HCT116 (cell line): ENCODE measurements around the gene CCNG1. TPM values are rescaled to one million over a fixed set of nuclear protein-coding genes. Genes with fewer than 3 reads are reported as not detected.
"Not testable (repeated sequence)": the region's sequence is repeated elsewhere in the genome, so short reads cannot be mapped to it uniquely, and the experiment has no call there.

Experiments
- ATAC-seq: fragments of 200-7000 bp; cut with Tn5 transposase; 2 replicates; pipeline ENCODE4 v1.9.1; 2020; ENCODE audit warnings: mild to moderate bottlenecking, moderate library complexity
- BruUV-seq: library from RNA; stranded (reverse); fragments of 400-500 nt; replicated peaks from 2 replicates; lab custom pipeline; 2021; lab: Mats Ljungman, UMichigan
- CTCF ChIA-PET: fragments of 300-600 bp; sonication (Branson Sonifier 250); formaldehyde crosslinking; loops from one replicate; lab custom pipeline; 2021; ENCODE audit warnings: antibody characterized with exemption; lab: Charles Lee
- POLR2A ChIA-PET: fragments of 300-600, 350-600 bp; sonication (Branson Sonifier 250); formaldehyde crosslinking; loops from one replicate; lab custom pipeline; 2021; ENCODE audit warnings: antibody characterized with exemption; lab: Charles Lee
- RAD21 ChIA-PET, 2 experiments: fragments of 300-600 bp; sonication (Branson Sonifier 250); formaldehyde crosslinking; loops; one replicate each; lab custom pipeline; 2023; ENCODE audit warnings: low total read pairs in 2 of 2; ENCODE audit not compliant: uncharacterized antibody in 2 of 2, unreplicated experiment in 2 of 2, low non-redundant PET in 1 of 2; lab: Charles Lee
- DNase-seq: peaks from one replicate; pipeline ENCODE4 v3.0.0-alpha.2; 2010; ENCODE audit warnings: low read depth, low spot score
- H2AFZ ChIP-seq: fragments of 200-600 bp; shearing (Covaris generic), sonication (generic); 2 replicates; pipeline ENCODE4 v1.6.1; 2017; ENCODE audit warnings: low read depth, mixed run types, mixed read lengths, antibody characterized with exemption, low read length; ENCODE audit not compliant: poor library complexity, severe bottlenecking
- H3K27ac ChIP-seq: 2 replicates; pipeline ENCODE4 v1.5.1; 2012; ENCODE audit warnings: low read depth, low read length
- H3K27me3 ChIP-seq: fragments of 200-600 bp; sonication (generic); 2 replicates; pipeline ENCODE4 v1.6.1; 2016; ENCODE audit warnings: mixed run types, low read length, mixed read lengths; ENCODE audit not compliant: insufficient read depth
- H3K36me3 ChIP-seq, 2 experiments: fragments of 200-500 bp in 1 of 2; fragments of 200-600 bp in 1 of 2; sonication (Bioruptor generic) in 1 of 2; sonication (generic) in 1 of 2; 2 replicates each; pipeline versions ENCODE4 v1.5.1 to v1.6.1; 2014 to 2016; ENCODE audit warnings: low read length in 2 of 2, inconsistent platforms in 1 of 2, mixed read lengths in 1 of 2, mixed run types in 1 of 2; ENCODE audit not compliant: insufficient read depth in 2 of 2, control insufficient read depth in 1 of 2
- H3K4me1 ChIP-seq, 2 experiments: fragments of 200-600 bp in 1 of 2; sonication (generic) in 1 of 2; 2 replicates each; pipeline versions ENCODE4 v1.5.1 to v1.6.1; 2012 to 2017; ENCODE audit warnings: low read length in 2 of 2, inconsistent platforms in 1 of 2, mild to moderate bottlenecking in 1 of 2, mixed read lengths in 1 of 2, mixed run types in 1 of 2, moderate library complexity in 1 of 2; ENCODE audit not compliant: insufficient read depth in 2 of 2, control insufficient read depth in 1 of 2
- H3K4me2 ChIP-seq: fragments of 200-600 bp; sonication (generic); 2 replicates; pipeline ENCODE4 v1.6.1; 2017; ENCODE audit warnings: mixed run types, low read length, mixed read lengths
- H3K4me3 ChIP-seq, 2 experiments: fragments of 200-600 bp in 1 of 2; sonication (generic) in 1 of 2; replicated peaks in 1 of 2; 2 replicates each; pipeline ENCODE4 v1.5.1; 2011 to 2016; ENCODE audit warnings: low read length in 2 of 2, control low read depth in 1 of 2, low read depth in 1 of 2, mild to moderate bottlenecking in 1 of 2, mixed read lengths in 1 of 2, mixed run types in 1 of 2
- H3K79me2 ChIP-seq: fragments of 200-600 bp; sonication (generic); 2 replicates; pipeline ENCODE4 v1.6.1; 2017; ENCODE audit warnings: mild to moderate bottlenecking, mixed run types, low read length, moderate library complexity, mixed read lengths; ENCODE audit not compliant: insufficient read depth
- H3K9ac ChIP-seq: fragments of 200-600 bp; sonication (generic); 2 replicates; pipeline ENCODE4 v1.6.1; 2016; ENCODE audit warnings: low read length, mixed read lengths
- H3K9me2 ChIP-seq: fragments of 200-600 bp; sonication (generic), shearing (Covaris generic); 2 replicates; pipeline ENCODE4 v1.6.1; 2017; ENCODE audit warnings: mixed run types, mild to moderate bottlenecking, moderate library complexity; ENCODE audit not compliant: insufficient read depth
- H3K9me3 ChIP-seq, 2 experiments: fragments of 200-500 bp in 1 of 2; fragments of 200-600 bp in 1 of 2; sonication (Bioruptor generic) in 1 of 2; sonication (generic) in 1 of 2; 2 replicates each; pipeline ENCODE4 v1.6.1; 2014 to 2017; ENCODE audit warnings: low read length in 2 of 2, mixed read lengths in 2 of 2, inconsistent platforms in 1 of 2, low read depth in 1 of 2, mild to moderate bottlenecking in 1 of 2, mixed run types in 1 of 2, moderate library complexity in 1 of 2; ENCODE audit not compliant: control insufficient read depth in 1 of 2, insufficient read depth in 1 of 2
- H4K20me1 ChIP-seq: fragments of 200-600 bp; sonication (generic), shearing (Covaris generic); 2 replicates; pipeline ENCODE4 v1.6.1; 2017; ENCODE audit warnings: mixed run types, mild to moderate bottlenecking, moderate library complexity; ENCODE audit not compliant: insufficient read depth
- ATF3 ChIP-seq: IDR thresholded peaks from 2 replicates; pipeline ENCODE4 v1.6.1; 2012
- CBX3 ChIP-seq: IDR thresholded peaks from 2 replicates; pipeline ENCODE4 v1.6.1; 2012; ENCODE audit warnings: low read depth
- ELF1 ChIP-seq: IDR thresholded peaks from 2 replicates; pipeline ENCODE4 v1.6.1; 2012; ENCODE audit warnings: low read depth, borderline replicate concordance
- EZH2 ChIP-seq: fragments of 200-600 bp; sonication (generic); IDR thresholded peaks from 2 replicates; pipeline ENCODE4 v1.6.1; 2017; ENCODE audit warnings: antibody characterized with exemption, mixed run types
- EZH2phosphoT487 ChIP-seq: fragments of 200-600 bp; IDR thresholded peaks from 2 replicates; pipeline ENCODE4 v1.6.1; 2018; ENCODE audit warnings: antibody characterized with exemption, borderline replicate concordance
- JUND ChIP-seq: IDR thresholded peaks from 2 replicates; pipeline ENCODE4 v1.6.1; 2012
- POLR2A ChIP-seq: IDR thresholded peaks from 2 replicates; pipeline ENCODE4 v1.7.0; 2011; ENCODE audit warnings: borderline replicate concordance; ENCODE audit not compliant: insufficient read depth, insufficient read length; ENCODE audit errors: extremely low read depth
- REST ChIP-seq: IDR thresholded peaks from 2 replicates; pipeline ENCODE4 v1.6.1; 2012; ENCODE audit warnings: low read depth
- SP1 ChIP-seq: IDR thresholded peaks from 2 replicates; pipeline ENCODE4 v1.6.1; 2012; ENCODE audit warnings: low read depth
- SRF ChIP-seq: IDR thresholded peaks from 2 replicates; pipeline ENCODE4 v1.6.1; 2012; ENCODE audit warnings: low read depth
- TCF7L2 ChIP-seq: IDR thresholded peaks from 2 replicates; pipeline ENCODE4 v1.7.0; 2011; ENCODE audit warnings: borderline replicate concordance, inconsistent platforms; ENCODE audit not compliant: insufficient read depth, insufficient read length; ENCODE audit errors: extremely low read depth
- intact Hi-C: fragments of 100-400 bp; cut with micrococcal nuclease; formaldehyde crosslinking; loops from 2 replicates; pipeline ENCODE4 v1.10.0; 2022
- total RNA-seq: library from RNA; stranded (reverse); gene quantifications from one replicate; pipeline ENCODE4 v1.2.1, GENCODE V29; 2021; ENCODE audit not compliant: unreplicated experiment
- TF ChIP-seq, protein P1 (sequence below), 3 experiments: fragments of 200-600 bp in 1 of 3; sonication (generic) in 1 of 3; IDR thresholded peaks in 2 of 3; conservative IDR thresholded peaks in 1 of 3; 2 replicates each; pipeline ENCODE4 v1.5.1; 2012 to 2017; ENCODE audit warnings: low read depth in 2 of 3, low read length in 2 of 3, antibody characterized with exemption in 1 of 3, borderline replicate concordance in 1 of 3, control low read depth in 1 of 3, mild to moderate bottlenecking in 1 of 3, mixed read lengths in 1 of 3, mixed run types in 1 of 3, moderate library complexity in 1 of 3; ENCODE audit not compliant: insufficient read depth in 1 of 3
- TF ChIP-seq, protein P2 (sequence below): IDR thresholded peaks from 2 replicates; pipeline ENCODE4 v1.6.1; 2011; ENCODE audit warnings: mild to moderate bottlenecking, low read length, moderate library complexity; ENCODE audit not compliant: insufficient replicate concordance; ENCODE audit errors: extremely low read depth

CCNG1 gene
- total RNA-seq, 1 experiment from 2014 or later: 176 TPM

DNA sequence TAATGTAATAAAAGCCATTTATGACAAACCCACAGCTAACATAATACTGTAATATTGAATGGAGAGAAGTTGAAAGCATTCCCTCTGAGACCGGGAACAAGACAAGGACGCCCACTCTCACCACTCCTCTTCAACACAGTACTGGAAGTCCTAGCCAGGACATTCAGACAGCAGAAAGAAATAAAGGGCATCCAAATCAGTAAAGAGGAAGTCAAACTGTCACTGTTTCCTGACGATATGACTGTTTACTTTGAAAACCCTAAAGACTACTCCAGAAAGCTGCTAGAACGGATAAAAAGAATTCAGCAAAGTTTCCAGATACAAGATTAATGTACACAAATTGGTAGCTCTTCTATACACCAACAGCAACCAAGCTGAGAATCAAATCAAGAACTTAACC is 11.3 kb upstream of the CCNG1 start:
- H2AFZ ChIP-seq, H3K9me3 ChIP-seq, RAD21 ChIA-PET, H3K27me3 ChIP-seq, H3K4me2 ChIP-seq, H3K36me3 ChIP-seq, POLR2A ChIA-PET, H3K9me2 ChIP-seq, H3K4me3 ChIP-seq, intact Hi-C loops, H3K4me1 ChIP-seq, H3K79me2 ChIP-seq, DNase-seq, H3K9ac ChIP-seq, H3K27ac ChIP-seq, H4K20me1 ChIP-seq, BruUV-seq, CTCF ChIA-PET, ATAC-seq: not testable (repeated sequence)

- BruUV-seq: no TSS peak
- TF ChIP-seq TCF7L2 (no peak), SRF (no peak), POLR2A (no peak), EZH2 (no peak), ELF1 (no peak), CBX3 (no peak), SP1 (no peak), ATF3 (no peak), REST (no peak), EZH2phosphoT487 (no peak), JUND (no peak)
- TF ChIP-seq, protein P1, sequence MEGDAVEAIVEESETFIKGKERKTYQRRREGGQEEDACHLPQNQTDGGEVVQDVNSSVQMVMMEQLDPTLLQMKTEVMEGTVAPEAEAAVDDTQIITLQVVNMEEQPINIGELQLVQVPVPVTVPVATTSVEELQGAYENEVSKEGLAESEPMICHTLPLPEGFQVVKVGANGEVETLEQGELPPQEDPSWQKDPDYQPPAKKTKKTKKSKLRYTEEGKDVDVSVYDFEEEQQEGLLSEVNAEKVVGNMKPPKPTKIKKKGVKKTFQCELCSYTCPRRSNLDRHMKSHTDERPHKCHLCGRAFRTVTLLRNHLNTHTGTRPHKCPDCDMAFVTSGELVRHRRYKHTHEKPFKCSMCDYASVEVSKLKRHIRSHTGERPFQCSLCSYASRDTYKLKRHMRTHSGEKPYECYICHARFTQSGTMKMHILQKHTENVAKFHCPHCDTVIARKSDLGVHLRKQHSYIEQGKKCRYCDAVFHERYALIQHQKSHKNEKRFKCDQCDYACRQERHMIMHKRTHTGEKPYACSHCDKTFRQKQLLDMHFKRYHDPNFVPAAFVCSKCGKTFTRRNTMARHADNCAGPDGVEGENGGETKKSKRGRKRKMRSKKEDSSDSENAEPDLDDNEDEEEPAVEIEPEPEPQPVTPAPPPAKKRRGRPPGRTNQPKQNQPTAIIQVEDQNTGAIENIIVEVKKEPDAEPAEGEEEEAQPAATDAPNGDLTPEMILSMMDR (IDR thresholded peaks at IDR 0.05 in 2 of 3, conservative IDR thresholded peaks at IDR 0.05 in 1 of 3; ENCODE audit: borderline replicate concordance in 1 of 3, insufficient read depth in 1 of 3, low read depth in 2 of 3, low read length in 2 of 3): no peak
- TF ChIP-seq, protein P2, sequence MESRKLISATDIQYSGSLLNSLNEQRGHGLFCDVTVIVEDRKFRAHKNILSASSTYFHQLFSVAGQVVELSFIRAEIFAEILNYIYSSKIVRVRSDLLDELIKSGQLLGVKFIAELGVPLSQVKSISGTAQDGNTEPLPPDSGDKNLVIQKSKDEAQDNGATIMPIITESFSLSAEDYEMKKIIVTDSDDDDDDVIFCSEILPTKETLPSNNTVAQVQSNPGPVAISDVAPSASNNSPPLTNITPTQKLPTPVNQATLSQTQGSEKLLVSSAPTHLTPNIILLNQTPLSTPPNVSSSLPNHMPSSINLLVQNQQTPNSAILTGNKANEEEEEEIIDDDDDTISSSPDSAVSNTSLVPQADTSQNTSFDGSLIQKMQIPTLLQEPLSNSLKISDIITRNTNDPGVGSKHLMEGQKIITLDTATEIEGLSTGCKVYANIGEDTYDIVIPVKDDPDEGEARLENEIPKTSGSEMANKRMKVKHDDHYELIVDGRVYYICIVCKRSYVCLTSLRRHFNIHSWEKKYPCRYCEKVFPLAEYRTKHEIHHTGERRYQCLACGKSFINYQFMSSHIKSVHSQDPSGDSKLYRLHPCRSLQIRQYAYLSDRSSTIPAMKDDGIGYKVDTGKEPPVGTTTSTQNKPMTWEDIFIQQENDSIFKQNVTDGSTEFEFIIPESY: no peak
These were observed 4.9 kb upstream of the CCNG1 start for GRCh38 chr5:163432544-163432943.

More at GRCh38 chr5:163432544-163432943, 4.9 kb upstream of the CCNG1 start:
- intact Hi-C loops: no loop called here
- Histone ChIP-seq H3K36me3 (no peaks in the 10 kb centered on the region), H3K4me1 (peaks cover 0 to 10% of the 10 kb centered on the region in 2 experiments; a peak in 3 of 4 replicates), H3K9me3 (no peaks in the 10 kb centered on the region), H3K27me3 (no peaks in the 10 kb centered on the region), H2AFZ (no peak overlapping the region), H3K9ac (no peak overlapping the region), H3K27ac (no peak overlapping the region), H4K20me1 (no peaks in the 10 kb centered on the region), H3K79me2 (peaks cover 1% of the 10 kb centered on the region; the same call in 1 of the 2 replicates), H3K4me2 (no peak overlapping the region), H3K9me2 (no peaks in the 10 kb centered on the region), H3K4me3 (no peak overlapping the region)
- DNase-seq (no peak), ATAC-seq (no peak)
- POLR2A ChIA-PET: no interaction called here
- RAD21 ChIA-PET: no interaction called here
- CTCF ChIA-PET: no interaction called here
